ENCODE measurements around the gene SH3RF1. TPM values are rescaled to one million over a fixed set of nuclear protein-coding genes. Genes with fewer than 3 reads are reported as not detected.

Gene SH3RF1
- total RNA-seq, 1 experiment from 2014 or later, result 15.3 TPM

DNA sequence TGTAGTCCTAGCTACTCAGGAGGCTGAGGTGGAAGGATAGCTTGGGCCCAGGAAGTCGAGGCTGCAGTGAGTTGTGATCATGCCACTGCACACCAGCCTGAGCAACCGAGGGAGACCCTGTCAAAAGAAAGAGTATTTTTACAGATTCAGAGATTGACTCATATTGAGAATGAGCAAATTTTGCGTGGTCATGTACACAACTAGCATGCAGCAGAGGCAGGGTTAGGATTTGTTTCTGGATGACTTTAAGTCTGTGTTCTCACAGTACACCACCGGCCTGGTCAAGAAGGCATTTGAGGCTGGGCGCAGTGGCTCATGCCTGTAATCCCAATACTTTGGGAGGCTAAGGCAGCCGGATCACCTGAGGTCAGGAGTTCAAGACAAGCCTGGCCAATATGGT, 215.9 kb downstream of the SH3RF1 start:
- no peak overlapping the region for H4K91ac ChIP-seq (ENCODE audit: insufficient read length, low read depth, low read length)
- H3K27ac ChIP-seq (ENCODE audit: insufficient read length, low read depth, low read length), result no peak overlapping the region
- H3K4me1 ChIP-seq (ENCODE audit: insufficient read depth, low read length), result no peaks in the 10 kb centered on the region
- H2BK5ac ChIP-seq (ENCODE audit: insufficient read length, low read length), result no peak overlapping the region
- no peaks in the 10 kb centered on the region for H3K23me2 ChIP-seq (ENCODE audit: insufficient read length, low read depth, low read length, poor library complexity, severe bottlenecking)
- no peaks in the 10 kb centered on the region for H3K79me2 ChIP-seq (ENCODE audit: insufficient read depth, low read length)
- no peak overlapping the region for H3K23ac ChIP-seq (ENCODE audit: insufficient read length, low read depth, low read length)
- no CpG with 5 or more reads among the region's 6 CpGs for WGBS (ENCODE audit: extremely low coverage, insufficient read length, low lambda C conversion rate)
- no peak overlapping the region for H3T11ph ChIP-seq (ENCODE audit: low read length)
- H2AFZ ChIP-seq (ENCODE audit: low read length), result no peak overlapping the region
- Mint-ChIP-seq H3K27me3 (ENCODE audit: low read depth) (0 out of 2 replicates have a peak, but pooled peaks cover 2% of the 10 kb centered on the region), H3K36me3 (ENCODE audit: insufficient read depth in 1 of 3, low read depth in 3 of 3) (no peaks in the 10 kb centered on the region), H3K9me3 (no peaks in the 10 kb centered on the region), H3K4me3 (no peak overlapping the region), H3K4me1 (peaks cover 9% of the 10 kb centered on the region in 2 experiments), H3K27ac (peak overlapping the region in 1 of 3 experiments; percentile 25; a peak in 1 of 7 replicates)
- H2AK5ac ChIP-seq (ENCODE audit: insufficient read length, low read length), result no peak overlapping the region
- no peaks in the 10 kb centered on the region for H3K27me3 ChIP-seq (ENCODE audit: insufficient read depth, low read length)
- no peak overlapping the region for H4K5ac ChIP-seq (ENCODE audit: insufficient read length, low read depth, low read length)
- H3K18ac ChIP-seq (ENCODE audit: insufficient read length, low read depth, low read length), result no peak overlapping the region
- no peak overlapping the region for H2BK15ac ChIP-seq (ENCODE audit: low read depth, low read length)
- H3K4me2 ChIP-seq (ENCODE audit: insufficient read depth, insufficient read length, low read length), result no peak overlapping the region
- H3K14ac ChIP-seq (ENCODE audit: insufficient read depth, low read length), result no peak overlapping the region
- TF ChIP-seq, protein P1, sequence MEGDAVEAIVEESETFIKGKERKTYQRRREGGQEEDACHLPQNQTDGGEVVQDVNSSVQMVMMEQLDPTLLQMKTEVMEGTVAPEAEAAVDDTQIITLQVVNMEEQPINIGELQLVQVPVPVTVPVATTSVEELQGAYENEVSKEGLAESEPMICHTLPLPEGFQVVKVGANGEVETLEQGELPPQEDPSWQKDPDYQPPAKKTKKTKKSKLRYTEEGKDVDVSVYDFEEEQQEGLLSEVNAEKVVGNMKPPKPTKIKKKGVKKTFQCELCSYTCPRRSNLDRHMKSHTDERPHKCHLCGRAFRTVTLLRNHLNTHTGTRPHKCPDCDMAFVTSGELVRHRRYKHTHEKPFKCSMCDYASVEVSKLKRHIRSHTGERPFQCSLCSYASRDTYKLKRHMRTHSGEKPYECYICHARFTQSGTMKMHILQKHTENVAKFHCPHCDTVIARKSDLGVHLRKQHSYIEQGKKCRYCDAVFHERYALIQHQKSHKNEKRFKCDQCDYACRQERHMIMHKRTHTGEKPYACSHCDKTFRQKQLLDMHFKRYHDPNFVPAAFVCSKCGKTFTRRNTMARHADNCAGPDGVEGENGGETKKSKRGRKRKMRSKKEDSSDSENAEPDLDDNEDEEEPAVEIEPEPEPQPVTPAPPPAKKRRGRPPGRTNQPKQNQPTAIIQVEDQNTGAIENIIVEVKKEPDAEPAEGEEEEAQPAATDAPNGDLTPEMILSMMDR (conservative IDR thresholded peaks at IDR 0.05), result no peak
- no peak overlapping the region for H2BK120ac ChIP-seq (ENCODE audit: low read depth, low read length, poor library complexity, severe bottlenecking)
- no peak overlapping the region for H2BK12ac ChIP-seq (ENCODE audit: insufficient read length, low read depth, low read length)
- H3K9me3 ChIP-seq (ENCODE audit: control insufficient read depth, low read depth, low read length), result no peaks in the 10 kb centered on the region
- H4K20me1 ChIP-seq (ENCODE audit: control insufficient read depth, insufficient read depth, insufficient read length), result no peaks in the 10 kb centered on the region
- no peak for DNase-seq
- H3K56ac ChIP-seq (ENCODE audit: insufficient read length, low read depth, low read length), result no peak overlapping the region
- H3K79me1 ChIP-seq (ENCODE audit: insufficient read depth, low read depth, low read length, poor library complexity, severe bottlenecking), result no peaks in the 10 kb centered on the region
- H3K4ac ChIP-seq (ENCODE audit: low read depth, low read length), result no peak overlapping the region
- no peak overlapping the region for H2BK20ac ChIP-seq (ENCODE audit: low read depth, low read length, poor library complexity, severe bottlenecking)
- no peak overlapping the region for H4K8ac ChIP-seq (replicated peaks; ENCODE audit: insufficient read length, low read depth, low read length)
- no peak overlapping the region for H3K9ac ChIP-seq (ENCODE audit: extremely low read depth, insufficient read length, low read length)

Measured in H9 (cell line).